ENCODE data around the gene SBNO2.

SBNO2 gene

DNA sequence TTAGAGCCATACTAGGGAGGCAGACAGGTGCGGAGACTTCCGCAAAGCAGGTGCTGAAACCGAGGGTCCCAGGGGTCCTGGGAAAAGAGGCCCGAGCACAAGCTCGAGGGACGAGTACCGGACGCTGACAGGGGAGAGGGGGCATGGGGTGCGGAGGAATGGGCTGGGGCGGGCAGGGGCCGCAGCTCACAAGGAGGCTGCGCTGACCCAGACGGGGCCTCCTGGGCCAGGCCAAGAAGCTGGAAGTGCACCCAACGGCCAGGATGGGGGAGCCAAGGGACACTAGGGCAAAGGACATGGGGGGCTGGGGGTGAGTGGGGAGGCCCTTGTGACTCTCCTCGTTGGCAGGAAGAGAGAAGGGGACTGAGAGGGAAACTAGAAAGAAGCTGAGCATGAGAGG is 80.7 kb downstream of the SBNO2 start:
- no peak for DNase-seq (ENCODE audit: extremely low read depth in 1 of 2, low read depth in 1 of 2)

DNA sequence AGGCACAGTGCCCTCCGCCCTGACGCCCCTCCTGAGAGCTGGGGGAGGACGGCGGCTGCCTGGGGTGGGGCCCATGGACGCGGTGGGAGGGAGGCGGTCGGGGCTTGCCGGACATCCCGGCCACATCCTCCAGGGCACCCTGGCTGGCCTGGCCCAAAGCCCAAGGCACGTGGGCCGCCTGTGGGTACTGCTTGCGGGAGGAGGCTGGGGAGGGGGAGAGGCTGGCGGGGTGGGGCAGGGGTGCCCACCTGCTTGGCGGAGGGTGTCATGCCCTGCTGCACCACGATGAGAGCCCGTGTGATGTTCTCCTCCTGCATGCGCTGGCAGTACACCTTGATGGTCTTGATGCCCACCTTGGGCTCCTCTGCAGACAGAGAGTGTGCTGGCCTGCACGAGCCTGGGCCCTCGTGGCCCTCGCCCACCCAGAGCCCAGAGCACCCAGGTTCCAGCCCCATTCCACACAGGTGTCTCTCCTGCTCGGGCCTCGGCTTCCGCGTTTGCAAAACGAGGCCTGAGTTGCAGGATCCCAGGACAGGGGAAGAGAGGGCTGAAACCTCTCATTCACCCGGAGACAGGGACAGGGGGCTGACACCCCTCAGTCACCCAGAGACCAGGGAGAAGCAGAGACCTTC is 82.4 kb downstream of the SBNO2 start:
- no peak for DNase-seq (ENCODE audit: extremely low read depth in 1 of 2, low read depth in 1 of 2)

GRCh38 chr19:1090731-1091543 is 83.1 kb downstream of the SBNO2 start:
- peak in 1 of 2 donors; percentile 70 for DNase-seq (ENCODE audit: extremely low read depth in 1 of 2, low read depth in 1 of 2)

GRCh38 chr19:1089891-1090290 is 84.2 kb downstream of the SBNO2 start:
- DNase-seq (ENCODE audit: extremely low read depth in 1 of 2, low read depth in 1 of 2): no peak

DNA sequence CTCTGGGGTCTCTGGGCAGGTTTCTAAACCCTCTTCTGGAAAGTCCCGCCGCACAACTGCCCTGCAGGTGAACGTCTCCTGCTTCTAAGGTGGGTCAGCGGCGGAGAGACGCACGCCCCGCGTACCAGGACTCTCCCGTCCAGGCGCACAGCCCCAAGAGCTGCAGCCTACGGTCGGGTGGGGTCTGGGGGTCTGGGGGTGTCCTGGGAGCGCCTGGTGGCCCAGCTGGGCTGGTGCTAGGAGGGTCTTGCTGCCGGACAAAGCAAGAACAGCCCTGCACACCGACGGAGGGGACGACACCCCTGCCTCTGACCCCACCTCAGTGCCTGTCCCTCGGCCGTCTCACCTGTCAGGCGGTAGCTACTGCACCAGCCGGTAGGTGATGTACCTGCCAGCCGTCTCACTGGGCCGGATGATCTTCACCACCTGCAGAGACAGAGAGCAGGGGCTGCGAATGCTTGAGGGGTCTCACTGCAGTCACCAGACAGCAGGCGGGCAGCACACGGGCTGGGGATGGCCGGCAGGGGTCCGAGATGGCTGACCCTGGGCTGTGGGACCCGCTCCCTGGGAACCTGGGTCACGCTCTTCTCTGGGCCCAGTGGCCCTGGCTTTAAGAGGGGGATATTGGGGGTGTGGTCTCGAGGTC is 84.8 kb downstream of the SBNO2 start:
- no peak for DNase-seq (ENCODE audit: extremely low read depth in 1 of 2, low read depth in 1 of 2)

DNA sequence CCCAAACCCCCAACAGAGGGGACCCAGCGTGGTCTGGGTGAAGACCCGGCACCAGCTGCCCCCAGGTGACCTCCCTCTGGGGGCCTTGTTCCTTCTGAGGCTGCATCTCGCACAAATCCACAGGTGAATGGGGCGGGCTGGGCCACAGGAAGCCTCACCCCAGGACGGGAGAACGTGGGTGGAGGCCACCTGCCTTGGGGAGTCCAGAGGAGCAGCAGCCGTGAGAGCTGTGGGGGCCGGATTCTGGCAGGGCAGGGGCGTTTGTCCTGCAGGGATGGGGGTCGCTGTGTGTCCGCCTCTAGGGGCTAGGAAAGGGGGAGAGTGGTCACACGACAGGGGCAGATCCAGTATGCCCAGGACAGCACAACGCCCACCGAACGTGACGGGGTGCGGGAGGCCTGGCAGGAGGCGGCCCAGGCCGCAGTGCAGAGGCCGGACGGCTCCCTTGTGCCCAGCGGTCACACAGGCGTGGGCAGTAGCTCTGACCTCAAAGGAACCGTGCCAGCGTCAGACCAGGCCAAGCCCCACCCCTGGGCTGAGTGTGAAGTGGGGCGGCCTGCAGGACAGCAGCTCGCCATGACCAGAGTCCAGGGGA is 85.6 kb downstream of the SBNO2 start:
- no peak for DNase-seq (ENCODE audit: extremely low read depth in 1 of 2, low read depth in 1 of 2)

GRCh38 chr19:1087813-1088415 is 86.2 kb downstream of the SBNO2 start:
- DNase-seq (ENCODE audit: extremely low read depth in 1 of 2, low read depth in 1 of 2): no peak

DNA sequence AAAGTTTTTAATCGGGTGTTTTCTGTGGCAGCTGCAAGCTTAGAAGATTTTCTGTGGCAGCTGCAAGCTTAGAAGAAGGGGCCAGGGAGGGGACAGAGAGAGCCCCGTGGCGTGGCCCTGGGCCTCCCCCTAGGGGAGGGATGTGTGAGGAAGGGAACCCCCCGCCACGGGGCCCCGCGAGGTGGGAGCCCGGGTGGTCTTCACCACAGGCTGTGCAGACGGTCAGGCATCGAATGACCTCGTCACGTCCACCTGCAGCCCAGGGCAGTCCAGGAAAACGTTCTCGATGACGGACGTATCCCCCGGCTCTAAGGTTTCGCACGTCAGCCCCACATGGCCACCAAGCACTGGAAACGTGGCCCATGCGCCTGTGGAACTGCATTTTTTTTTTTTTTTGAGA is 87.5 kb downstream of the SBNO2 start:
- no peak for DNase-seq (ENCODE audit: extremely low read depth in 1 of 2, low read depth in 1 of 2)

DNA sequence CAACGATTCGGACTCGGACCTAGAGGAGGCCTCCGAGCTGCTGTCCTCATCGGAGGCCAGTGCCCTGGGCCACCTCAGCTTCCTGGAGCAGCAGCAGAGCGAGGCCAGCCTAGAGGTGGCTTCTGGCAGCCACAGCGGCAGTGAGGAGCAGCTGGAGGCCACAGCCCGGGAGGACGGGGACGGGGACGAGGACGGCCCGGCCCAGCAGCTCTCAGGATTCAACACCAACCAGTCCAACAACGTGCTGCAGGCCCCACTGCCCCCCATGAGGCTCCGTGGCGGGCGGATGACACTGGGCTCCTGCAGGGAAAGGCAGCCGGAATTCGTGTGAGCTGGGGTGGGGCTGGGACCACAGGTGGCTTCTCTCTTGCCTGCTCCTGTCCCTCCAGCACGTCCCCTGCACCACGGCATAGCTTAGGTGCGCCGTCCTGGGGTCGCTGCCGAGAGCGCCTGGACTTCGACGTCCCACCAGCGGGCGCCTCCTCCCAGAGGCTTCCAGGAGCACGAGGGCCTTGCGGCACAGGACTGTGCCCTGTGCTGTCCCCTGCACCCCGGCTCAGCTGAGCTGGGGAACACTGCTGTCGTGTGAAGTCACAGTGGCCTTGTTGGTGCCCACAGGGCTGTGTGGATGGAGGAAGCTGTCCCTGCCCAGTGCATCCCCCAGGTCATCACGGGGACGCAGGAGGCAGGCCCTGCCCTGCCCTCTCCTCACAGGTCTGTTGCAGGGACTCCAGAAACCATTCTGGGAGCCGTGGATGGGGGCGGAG is 88.2 kb downstream of the SBNO2 start:
- no peak for DNase-seq (ENCODE audit: extremely low read depth in 1 of 2, low read depth in 1 of 2)

GRCh38 chr19:1085053-1085658 is 88.9 kb downstream of the SBNO2 start:
- no peak for DNase-seq (ENCODE audit: extremely low read depth in 1 of 2, low read depth in 1 of 2)

- no peak for DNase-seq (ENCODE audit: extremely low read depth in 1 of 2, low read depth in 1 of 2)
Observed at GRCh38 chr19:1084024-1084868, 89.8 kb downstream of the SBNO2 start.

DNA sequence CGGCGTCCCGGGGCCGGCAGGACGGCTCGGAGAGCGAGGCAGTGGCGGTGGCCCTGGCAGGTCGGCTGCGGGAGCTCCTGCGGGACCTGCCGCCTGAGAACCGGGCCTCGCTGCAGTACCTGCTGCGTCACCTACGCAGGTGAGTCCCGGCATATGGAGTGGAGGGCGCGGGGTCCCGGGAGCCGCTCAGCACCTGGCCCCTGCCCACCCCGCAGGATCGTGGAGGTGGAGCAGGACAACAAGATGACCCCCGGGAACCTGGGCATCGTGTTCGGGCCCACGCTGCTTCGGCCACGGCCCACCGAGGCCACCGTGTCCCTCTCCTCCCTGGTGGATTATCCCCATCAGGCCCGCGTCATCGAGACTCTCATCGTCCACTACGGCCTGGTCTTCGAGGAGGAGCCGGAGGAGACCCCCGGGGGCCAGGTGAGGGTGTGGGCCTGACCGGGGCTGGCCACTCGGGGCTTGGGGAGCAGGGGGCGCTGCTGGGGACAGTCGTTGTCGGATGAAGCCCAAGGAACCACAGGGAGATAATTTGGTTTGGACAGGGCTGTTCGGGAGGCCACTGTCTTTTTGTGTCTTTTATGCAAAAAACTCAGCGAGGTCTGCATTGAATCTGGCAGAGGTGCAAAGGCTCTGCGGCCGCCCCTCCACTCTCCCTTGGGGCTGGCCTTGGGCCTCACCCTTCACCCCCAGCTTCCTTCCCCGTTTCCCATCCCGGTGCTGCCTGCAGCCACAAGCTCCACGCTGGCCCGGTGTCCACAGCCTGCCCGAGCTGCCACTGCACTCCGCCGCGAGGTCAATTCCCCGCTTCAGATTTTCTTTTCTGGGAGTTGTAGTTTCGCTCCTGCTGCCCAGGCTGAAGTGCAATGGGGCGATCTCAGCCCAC is 90.9 kb downstream of the SBNO2 start:
- DNase-seq (ENCODE audit: extremely low read depth in 1 of 2, low read depth in 1 of 2): no peak

DNA sequence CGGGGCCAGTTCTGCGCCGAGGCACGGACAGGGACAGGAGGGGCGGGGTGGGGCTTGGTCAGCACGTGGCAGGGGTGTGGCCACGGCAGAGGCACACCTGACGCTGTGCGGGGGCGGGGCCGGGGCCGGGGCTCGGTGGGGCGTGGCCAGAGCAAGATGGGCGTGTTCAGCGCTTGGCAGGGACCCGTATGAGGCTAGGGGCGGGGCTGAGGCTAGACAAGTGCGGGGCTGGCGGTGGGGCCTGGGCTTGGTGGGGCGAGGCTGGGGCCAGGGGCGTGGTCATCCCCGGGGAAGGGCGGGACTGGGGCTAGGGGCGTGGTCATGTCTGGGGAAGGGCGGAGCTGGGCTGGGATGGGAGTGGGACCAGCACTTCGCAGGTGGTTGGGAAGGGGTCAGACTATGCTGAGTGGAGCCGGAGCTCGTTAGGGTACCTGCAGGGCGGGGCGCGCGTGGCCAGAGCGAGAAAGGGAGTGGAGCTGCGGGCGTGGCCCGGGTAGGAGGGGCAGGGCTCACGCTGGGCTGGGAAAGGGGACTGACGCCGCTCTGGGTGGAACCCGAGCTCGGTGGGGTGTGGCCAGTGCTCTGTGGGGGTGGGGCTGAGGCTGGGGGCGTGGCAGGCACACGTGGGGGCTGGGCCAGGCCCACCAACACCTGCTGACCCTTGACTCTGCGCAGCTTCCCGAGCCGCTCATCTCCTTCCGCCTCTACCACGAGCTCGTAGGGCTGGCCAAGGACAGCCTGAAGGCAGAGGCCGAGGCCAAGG is 91.7 kb downstream of the SBNO2 start:
- peak; percentile 61 to 85 for DNase-seq (ENCODE audit: extremely low read depth in 1 of 2, low read depth in 1 of 2)

DNA sequence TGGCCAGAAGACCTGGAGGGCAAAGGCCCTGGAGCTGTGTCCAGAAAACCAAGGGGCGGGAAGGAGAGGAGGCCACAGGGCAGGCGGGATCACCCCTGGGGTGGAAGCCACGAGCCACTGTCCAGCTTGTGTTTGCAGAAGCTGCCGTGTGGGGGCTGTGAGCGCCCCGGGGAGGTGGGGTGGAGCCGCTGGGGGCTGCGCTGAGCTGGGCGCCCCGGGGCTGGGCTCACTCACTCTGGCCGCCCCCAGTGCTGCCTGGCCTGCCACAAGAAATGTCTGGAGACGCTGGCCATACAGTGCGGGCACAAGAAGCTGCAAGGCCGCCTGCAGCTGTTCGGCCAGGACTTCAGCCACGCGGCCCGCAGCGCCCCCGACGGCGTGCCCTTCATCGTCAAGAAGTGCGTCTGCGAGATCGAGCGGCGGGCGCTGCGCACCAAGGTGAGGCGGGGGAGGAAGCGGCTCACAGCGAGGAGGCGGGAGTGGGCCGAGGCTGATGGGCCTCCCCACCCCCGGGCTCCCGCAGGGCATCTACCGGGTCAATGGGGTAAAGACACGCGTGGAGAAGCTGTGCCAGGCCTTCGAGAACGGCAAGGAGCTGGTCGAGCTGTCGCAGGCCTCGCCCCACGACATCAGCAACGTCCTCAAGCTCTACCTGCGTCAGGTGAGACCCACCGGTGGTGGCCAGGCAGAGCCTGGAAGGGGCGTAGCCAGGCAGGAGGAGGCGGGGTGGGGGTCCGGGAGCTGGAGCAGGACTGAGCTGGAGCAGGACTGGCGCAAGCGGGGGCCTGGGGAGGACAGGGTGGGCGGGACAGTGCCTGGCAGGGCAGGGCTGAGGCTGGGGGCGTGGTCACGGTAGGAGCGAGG is 92.5 kb downstream of the SBNO2 start:
- no peak for DNase-seq (ENCODE audit: extremely low read depth in 1 of 2, low read depth in 1 of 2)

DNA sequence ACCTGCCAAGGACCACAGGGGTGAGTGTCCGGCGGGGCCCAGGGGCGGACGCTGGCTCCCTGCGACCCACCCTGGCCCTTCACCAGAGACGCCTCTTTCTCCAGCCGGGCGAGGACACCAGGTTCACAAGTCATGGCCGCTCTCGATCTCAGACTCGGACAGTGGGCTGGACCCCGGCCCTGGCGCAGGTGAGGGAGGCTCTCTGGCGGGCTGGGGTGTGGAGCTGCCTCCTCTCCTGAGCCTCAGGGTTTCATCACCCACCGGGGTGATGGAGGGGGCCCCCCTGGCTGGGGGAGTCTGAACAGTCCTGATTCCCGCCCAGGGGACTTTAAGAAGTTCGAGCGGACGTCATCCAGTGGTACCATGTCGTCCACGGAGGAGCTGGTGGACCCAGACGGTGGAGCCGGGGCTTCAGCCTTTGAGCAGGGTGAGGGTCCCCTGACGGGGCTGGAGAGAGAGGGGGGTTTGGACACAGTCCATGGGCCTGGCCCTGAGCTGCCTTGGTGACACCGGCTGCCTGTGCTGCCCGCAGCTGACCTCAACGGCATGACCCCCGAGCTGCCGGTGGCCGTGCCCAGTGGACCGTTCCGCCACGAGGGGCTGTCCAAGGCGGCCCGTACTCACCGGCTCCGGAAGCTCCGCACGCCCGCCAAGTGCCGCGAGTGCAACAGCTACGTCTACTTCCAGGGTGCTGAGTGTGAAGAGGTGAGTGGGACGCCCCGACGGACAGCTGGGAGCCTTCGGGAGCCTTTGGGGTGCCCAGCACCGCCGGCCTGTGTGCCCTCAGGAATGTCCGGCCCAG is 93.5 kb downstream of the SBNO2 start:
- DNase-seq (ENCODE audit: extremely low read depth in 1 of 2, low read depth in 1 of 2): no peak

All from stimulated activated CD8-positive, alpha-beta memory T cell treated with anti-CD3 and anti-CD28 coated beads, Interleukin-7, amount 100 ng/mL, for 48 hours (primary cell).